OCI-LY1 (cell line): ENCODE data around the gene CLASRP.

Experiments used
- H2AFZ ChIP-seq: fragments of 200-600 bp; sonication (generic), shearing (Covaris generic); 2 replicates; pipeline ENCODE4 v1.6.0; 2014; ENCODE audit warnings: antibody characterized with exemption, mild to moderate bottlenecking, low read length
- H3F3A ChIP-seq: fragments of 200-600 bp; sonication (generic), shearing (Covaris generic); 2 replicates; pipeline ENCODE4 v1.6.0; 2014; ENCODE audit warnings: mild to moderate bottlenecking, antibody characterized with exemption, low read length, moderate library complexity; ENCODE audit not compliant: insufficient read depth
- H3K27ac ChIP-seq: fragments of 200-600 bp; sonication (generic); 2 replicates; pipeline ENCODE4 v1.5.1; 2014; ENCODE audit warnings: low read length, mixed run types, mild to moderate bottlenecking, low read depth; ENCODE audit not compliant: poor library complexity, severe bottlenecking
- H3K27me3 ChIP-seq: fragments of 200-600 bp; sonication (generic); 2 replicates; pipeline ENCODE4 v1.6.0; 2014; ENCODE audit warnings: antibody characterized with exemption, mild to moderate bottlenecking, low read length, moderate library complexity; ENCODE audit not compliant: insufficient read depth
- H3K36me3 ChIP-seq: fragments of 200-600 bp; sonication (generic); 2 replicates; pipeline ENCODE4 v1.6.1; 2014; ENCODE audit warnings: mild to moderate bottlenecking, antibody characterized with exemption, low read length, moderate library complexity, mixed read lengths; ENCODE audit not compliant: insufficient read depth
- H3K4me1 ChIP-seq: fragments of 200-600 bp; sonication (generic); 2 replicates; pipeline ENCODE4 v1.5.1; 2014; ENCODE audit warnings: mild to moderate bottlenecking, low read length, moderate library complexity; ENCODE audit not compliant: insufficient read depth, severe bottlenecking
- H3K4me2 ChIP-seq: fragments of 200-600 bp; sonication (generic), shearing (Covaris generic); 2 replicates; pipeline ENCODE4 v1.6.1; 2014; ENCODE audit warnings: low read length
- H3K4me3 ChIP-seq: fragments of 200-600 bp; sonication (generic); 2 replicates; pipeline ENCODE4 v1.5.1; 2014; ENCODE audit warnings: low read length, low read depth, mild to moderate bottlenecking, mixed read lengths; ENCODE audit not compliant: poor library complexity, severe bottlenecking
- H3K79me2 ChIP-seq: fragments of 200-600 bp; shearing (Covaris generic); 2 replicates; pipeline ENCODE4 v1.6.1; 2016; ENCODE audit warnings: mixed run types, low read length, mixed read lengths; ENCODE audit not compliant: insufficient read depth
- H3K9ac ChIP-seq: fragments of 200-600 bp; sonication (generic), shearing (Covaris generic); 2 replicates; pipeline ENCODE4 v1.6.1; 2014; ENCODE audit warnings: mild to moderate bottlenecking, low read length, mixed read lengths
- H3K9me2 ChIP-seq: fragments of 200-600 bp; sonication (generic), shearing (Covaris generic); 2 replicates; pipeline ENCODE4 v1.6.1; 2014; ENCODE audit warnings: low read depth, mild to moderate bottlenecking, low read length, mixed read lengths
- H3K9me3 ChIP-seq: fragments of 200-600 bp; shearing (Covaris generic); 2 replicates; pipeline ENCODE4 v1.6.1; 2014; ENCODE audit warnings: low read length, mixed read lengths
- H4K20me1 ChIP-seq: fragments of 200-600 bp; sonication (generic), shearing (Covaris generic); 2 replicates; pipeline ENCODE4 v1.6.0; 2016; ENCODE audit warnings: mild to moderate bottlenecking, low read length; ENCODE audit not compliant: insufficient read depth
- CTCF ChIP-seq: fragments of 200-600 bp; sonication (generic), shearing (Covaris generic); IDR thresholded peaks from 2 replicates; pipeline ENCODE4 v1.5.1; 2017; ENCODE audit warnings: mild to moderate bottlenecking, antibody characterized with exemption, low read length, moderate library complexity, mixed read lengths
- EZH2 ChIP-seq: fragments of 200-600 bp; sonication (generic), shearing (Covaris generic); IDR thresholded peaks from 2 replicates; pipeline ENCODE4 v1.8.0; 2017; ENCODE audit warnings: borderline replicate concordance, mixed run types, mild to moderate bottlenecking, antibody characterized with exemption, low read length, moderate library complexity, mixed read lengths

CLASRP gene

DNA sequence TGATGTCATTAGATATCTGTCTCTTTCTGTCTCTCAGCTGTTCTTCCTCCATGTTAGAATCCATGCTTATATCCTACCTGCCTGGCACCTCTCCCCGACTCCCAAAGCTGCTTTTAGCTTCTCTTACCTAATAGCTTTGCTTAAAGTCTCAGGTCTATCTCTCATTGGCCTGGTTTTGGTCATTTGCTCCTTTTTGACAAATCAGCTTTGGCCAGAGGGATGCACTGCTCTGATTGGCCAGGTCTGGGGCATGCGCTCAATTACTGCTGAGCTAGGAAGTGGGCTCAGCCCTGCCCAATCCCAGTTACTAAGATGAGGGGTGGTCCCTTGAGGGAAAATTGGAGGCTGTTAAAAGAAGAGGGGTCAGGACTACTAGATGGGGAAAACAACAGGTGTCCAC is 11.5 kb upstream of the CLASRP start:
- no peaks in the 10 kb centered on the region for H3K27me3 ChIP-seq
- no peaks in the 10 kb centered on the region for H3K79me2 ChIP-seq
- H3K4me3 ChIP-seq, result no peak overlapping the region
- H4K20me1 ChIP-seq, result no peaks in the 10 kb centered on the region
- no peaks in the 10 kb centered on the region for H3K9me3 ChIP-seq
- H3K9me2 ChIP-seq, result no peaks in the 10 kb centered on the region
- H3K36me3 ChIP-seq, result peaks cover 59% of the 10 kb centered on the region
- no peaks in the 10 kb centered on the region for H3K4me1 ChIP-seq
- no peak overlapping the region for H2AFZ ChIP-seq
- H3K4me2 ChIP-seq, result no peak overlapping the region
- H3K9ac ChIP-seq, result no peak overlapping the region
- TF ChIP-seq EZH2, result no peak
- no peak for TF ChIP-seq CTCF
- no peaks in the 10 kb centered on the region for H3F3A ChIP-seq
- no peak overlapping the region for H3K27ac ChIP-seq

DNA sequence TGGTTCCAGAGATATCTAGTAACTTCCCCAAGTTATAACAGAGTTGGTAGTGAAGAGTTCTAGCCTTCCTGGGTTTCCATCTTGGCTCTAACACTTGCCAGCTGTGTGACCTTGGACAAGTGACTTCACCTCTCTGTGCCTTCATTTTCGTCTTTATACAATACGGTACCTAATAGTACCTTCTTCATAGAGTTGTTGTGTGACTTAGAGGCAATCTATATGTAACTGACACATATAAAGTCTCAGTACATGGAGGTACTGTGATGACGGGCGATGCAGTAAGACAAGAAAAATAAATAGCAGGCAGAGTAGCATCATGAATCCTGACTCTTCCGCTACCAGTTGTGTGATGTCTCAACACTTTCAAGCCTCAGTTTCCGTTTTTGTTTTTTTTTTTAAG is 8.0 kb upstream of the CLASRP start:
- Histone ChIP-seq H3K9me2 (no peaks in the 10 kb centered on the region), H3K4me1 (no peaks in the 10 kb centered on the region), H3K9ac (no peak overlapping the region), H3K4me2 (no peak overlapping the region), H3K27me3 (no peaks in the 10 kb centered on the region), H3K4me3 (no peak overlapping the region), H3F3A (no peaks in the 10 kb centered on the region), H4K20me1 (no peaks in the 10 kb centered on the region), H3K79me2 (no peaks in the 10 kb centered on the region), H3K36me3 (peaks cover 72% of the 10 kb centered on the region), H3K9me3 (no peaks in the 10 kb centered on the region), H2AFZ (no peak overlapping the region), H3K27ac (no peak overlapping the region)
- TF ChIP-seq CTCF (no peak), EZH2 (no peak)

DNA sequence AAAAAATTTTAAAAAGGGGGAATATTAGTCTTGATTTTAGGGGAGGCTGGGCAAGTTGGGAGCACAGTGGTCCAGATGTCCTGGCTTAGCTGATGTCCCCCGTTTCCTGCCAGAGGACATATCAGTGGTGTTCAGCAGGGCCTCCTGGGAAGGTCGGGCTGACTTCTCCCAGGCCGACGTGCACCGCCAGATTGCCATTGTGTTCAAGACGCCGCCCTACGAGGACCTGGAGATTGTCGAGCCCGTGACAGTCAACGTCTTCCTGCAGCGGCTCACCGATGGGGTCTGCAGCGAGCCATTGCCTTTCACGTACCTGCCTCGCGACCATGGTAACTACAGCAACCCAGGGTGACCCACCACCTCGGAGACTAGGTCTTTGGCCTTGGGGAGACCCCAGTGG is 6.4 kb upstream of the CLASRP start:
- H3K27me3 ChIP-seq, result no peaks in the 10 kb centered on the region
- H3K9me2 ChIP-seq, result no peaks in the 10 kb centered on the region
- H3K9me3 ChIP-seq, result no peaks in the 10 kb centered on the region
- H3K9ac ChIP-seq, result no peak overlapping the region
- peaks cover 81% of the 10 kb centered on the region for H3K36me3 ChIP-seq
- H3K79me2 ChIP-seq, result no peaks in the 10 kb centered on the region
- TF ChIP-seq EZH2 (no peak), CTCF (no peak)
- H3K4me3 ChIP-seq, result no peak overlapping the region
- no peak overlapping the region for H2AFZ ChIP-seq
- H3F3A ChIP-seq, result no peaks in the 10 kb centered on the region
- H3K27ac ChIP-seq, result no peak overlapping the region
- no peaks in the 10 kb centered on the region for H3K4me1 ChIP-seq
- no peaks in the 10 kb centered on the region for H4K20me1 ChIP-seq
- no peak overlapping the region for H3K4me2 ChIP-seq
